NCI-H526 (cell line): ENCODE measurements around the gene CYLD.

ENCODE experiments used
- DNase-seq, 2 experiments: peaks; one replicate each; lab custom pipeline; 2025; lab: John Stamatoyannopoulos, UW

The CYLD gene

DNA sequence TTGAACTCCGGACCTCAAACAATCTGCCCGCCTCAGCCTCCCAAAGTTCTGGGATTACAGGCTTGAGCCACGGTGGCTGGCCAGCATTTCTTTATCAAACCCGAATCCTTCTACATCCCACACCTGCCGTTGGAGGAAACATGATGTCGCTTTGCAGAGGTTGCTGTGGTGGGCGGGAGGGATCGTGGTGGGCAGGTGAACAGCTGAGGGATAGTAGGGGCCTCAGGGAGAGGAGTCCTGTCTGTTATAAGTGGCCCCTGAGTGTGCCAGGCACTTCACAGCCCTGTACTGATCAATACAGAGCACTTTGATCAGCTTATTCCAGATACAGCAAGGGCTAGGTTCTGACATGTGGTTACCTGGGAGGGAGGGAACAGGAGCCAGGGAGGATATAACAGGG is 76.5 kb downstream of the CYLD start:
- DNase-seq: no peak

DNA sequence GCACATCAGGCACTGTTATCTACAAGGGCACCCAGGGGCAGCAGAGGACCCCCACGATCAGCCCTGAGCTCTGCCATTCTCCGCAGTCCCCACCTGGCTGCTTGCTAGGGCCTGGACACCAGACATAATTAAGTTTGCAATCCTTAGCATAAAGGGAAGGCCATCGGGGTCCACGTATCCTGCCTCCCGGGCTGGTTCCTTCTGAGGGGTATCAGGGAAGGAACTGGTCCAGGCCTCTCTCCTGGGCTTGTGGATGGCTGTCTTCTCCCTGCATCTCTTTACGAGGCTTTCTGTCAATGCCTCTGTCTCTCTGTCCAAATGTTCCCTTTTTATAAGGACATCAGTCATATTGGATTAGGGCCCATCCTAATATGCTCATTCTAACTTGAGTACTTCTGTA is 77.8 kb downstream of the CYLD start:
- no peak for DNase-seq

- DNase-seq: no peak
Observed at GRCh38 chr16:50820225-50820624, 78.3 kb downstream of the CYLD start.

GRCh38 chr16:50821586-50821985 is 79.7 kb downstream of the CYLD start:
- no peak for DNase-seq

GRCh38 chr16:50822671-50823070 is 80.8 kb downstream of the CYLD start:
- no peak for DNase-seq

DNA sequence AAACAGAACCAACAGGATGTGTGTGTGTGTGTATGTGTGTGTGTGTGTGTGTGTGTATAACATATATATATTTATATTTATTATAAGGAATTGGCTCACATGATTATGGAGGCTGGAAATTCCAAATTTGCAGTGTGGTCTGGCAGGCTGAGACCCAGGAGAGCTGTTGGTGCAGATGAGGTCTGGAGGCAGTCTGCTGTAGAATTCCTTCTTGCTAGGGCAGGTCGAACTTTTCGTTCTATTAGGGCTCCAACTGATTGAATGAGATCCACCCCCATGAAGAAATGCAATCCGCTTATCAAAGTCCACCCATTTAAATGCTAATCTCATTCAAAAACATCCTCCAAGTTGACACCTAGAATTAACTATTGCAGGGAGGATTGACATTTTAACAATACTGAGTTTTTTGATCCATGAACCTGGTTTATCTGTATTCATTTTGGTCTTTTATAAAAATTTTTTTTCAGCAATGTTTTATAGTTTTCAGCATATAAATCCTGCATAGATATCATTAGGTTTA is 85.0 kb downstream of the CYLD start:
- DNase-seq: no peak

GRCh38 chr16:50828164-50828702 is 86.3 kb downstream of the CYLD start:
- DNase-seq: no peak

DNA sequence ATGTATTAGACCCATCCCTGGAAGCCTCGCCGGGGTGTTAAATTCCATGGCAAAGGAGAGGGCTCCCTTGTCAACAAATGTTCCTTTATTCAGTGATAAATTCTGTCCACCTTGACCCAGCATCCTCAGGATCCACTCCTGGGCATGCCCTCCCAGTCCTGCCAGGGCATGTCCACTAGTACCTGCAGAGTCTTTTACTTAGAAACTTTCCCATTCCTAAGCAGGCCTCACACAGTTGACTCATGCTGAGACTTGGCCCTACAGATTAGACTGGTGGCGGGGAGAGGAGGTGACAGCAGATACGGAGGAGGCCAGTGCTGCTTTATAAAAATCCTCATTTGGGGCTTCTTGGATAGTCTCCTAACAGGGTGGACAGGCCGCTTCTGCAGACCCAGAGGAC is 88.8 kb downstream of the CYLD start:
- DNase-seq: no peak

GRCh38 chr16:50831751-50832150 is 89.9 kb downstream of the CYLD start:
- DNase-seq: no peak

GRCh38 chr16:50833929-50834328 is 92.0 kb downstream of the CYLD start:
- no peak for DNase-seq

GRCh38 chr16:50834701-50835100 is 92.8 kb downstream of the CYLD start:
- no peak for DNase-seq

DNA sequence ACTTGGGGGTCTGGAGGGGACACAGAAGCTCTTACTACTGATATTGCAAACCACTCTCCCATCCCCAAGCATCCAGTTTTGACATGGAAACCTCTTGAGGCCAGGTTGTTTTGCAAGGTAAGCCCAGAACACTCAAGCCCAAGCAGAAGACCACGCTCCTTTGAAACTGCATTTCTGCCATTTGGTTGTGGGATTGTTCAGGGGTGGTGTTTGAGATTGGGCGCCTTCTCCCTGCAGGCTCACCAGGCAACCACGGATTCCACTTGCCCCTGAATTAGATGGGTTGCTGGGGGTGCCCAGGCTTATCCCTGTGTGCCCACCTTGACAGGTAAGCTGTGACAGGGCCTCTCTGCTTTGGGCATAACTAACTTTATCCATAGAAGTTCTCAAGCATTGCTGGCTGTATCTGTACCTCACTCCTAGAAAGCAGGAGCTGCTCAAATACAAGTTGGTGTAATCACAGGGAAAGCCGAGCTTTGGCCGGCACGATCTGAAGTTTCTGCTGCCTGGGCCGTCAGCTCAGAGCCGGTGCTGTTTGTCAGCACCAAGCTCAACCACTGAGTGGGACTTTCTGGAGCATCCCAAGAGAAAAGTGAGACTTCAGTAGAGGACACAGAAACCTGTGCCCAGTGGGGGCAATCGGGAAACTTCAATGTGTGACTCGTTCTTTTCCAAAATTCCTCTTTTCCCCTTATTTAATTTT is 93.6 kb downstream of the CYLD start:
- DNase-seq: no peak

DNA sequence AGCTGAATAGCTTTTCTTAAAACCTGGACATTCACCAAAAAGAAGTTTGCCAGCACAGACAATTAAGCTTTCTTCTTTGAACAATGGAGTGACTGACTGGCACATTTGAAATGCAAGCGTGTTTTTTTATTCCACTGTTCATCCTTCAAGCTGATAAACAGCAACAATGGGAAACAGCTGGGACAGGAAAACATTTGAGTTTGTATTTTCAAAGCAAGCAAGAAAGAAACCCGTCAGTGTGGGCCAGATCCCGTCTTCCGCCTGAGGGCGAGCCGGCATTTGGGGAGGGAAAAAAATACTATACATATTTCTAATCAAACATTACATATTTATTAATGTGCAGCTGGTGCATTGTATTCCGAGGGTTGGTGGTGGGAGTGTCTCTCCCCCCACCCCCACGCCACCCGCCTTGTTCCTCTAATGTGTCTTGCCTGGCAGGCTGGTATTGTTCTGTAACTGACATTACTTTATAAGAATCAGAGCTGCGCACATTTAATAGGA is 94.3 kb downstream of the CYLD start:
- no peak for DNase-seq

GRCh38 chr16:50837324-50837723 is 95.4 kb downstream of the CYLD start:
- DNase-seq: no peak

- no peak for DNase-seq
Observed at GRCh38 chr16:50838165-50838564, 96.3 kb downstream of the CYLD start.

GRCh38 chr16:50838885-50839284 is 97.0 kb downstream of the CYLD start:
- no peak for DNase-seq

- no peak for DNase-seq
Observed at GRCh38 chr16:50839356-50839755, 97.5 kb downstream of the CYLD start.

DNA sequence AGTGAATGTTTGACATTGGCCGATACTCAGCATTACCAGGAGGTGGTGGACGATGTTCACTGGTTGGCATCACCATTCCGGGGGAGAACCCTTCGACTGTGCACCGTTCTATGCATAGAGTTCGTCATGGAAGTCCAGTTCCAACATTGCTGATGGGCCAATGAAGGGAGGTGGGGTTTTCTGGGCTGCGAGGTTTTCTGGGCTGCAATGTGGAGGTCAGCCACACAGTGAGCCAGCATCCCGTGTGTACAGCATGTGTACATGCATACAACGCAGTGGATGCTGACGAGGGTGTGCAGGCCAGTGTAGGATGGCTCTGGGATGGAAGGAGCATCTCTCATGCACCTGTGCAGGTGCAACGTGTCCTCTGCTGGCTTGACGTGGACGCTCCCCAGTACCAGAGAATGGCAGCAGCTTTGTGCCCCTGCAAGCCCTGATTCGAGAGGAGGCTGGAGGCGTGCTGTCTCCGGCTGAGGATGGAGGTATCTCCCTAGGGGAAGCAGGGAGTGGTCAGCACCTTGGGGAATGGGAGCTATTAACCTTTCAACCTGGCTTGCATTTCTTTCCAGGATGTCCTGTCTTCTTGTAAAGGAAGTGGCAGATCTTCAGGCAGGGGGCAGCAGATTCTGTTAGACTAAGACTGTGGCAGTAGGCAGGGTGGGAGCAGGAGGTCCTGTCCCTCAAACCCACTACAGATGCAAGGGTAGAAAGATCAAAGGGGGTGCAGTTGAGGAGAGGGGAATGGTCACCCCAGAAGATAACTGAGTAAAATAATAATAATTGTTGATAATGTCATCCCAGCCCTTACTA is 98.2 kb downstream of the CYLD start:
- DNase-seq: no peak

DNA sequence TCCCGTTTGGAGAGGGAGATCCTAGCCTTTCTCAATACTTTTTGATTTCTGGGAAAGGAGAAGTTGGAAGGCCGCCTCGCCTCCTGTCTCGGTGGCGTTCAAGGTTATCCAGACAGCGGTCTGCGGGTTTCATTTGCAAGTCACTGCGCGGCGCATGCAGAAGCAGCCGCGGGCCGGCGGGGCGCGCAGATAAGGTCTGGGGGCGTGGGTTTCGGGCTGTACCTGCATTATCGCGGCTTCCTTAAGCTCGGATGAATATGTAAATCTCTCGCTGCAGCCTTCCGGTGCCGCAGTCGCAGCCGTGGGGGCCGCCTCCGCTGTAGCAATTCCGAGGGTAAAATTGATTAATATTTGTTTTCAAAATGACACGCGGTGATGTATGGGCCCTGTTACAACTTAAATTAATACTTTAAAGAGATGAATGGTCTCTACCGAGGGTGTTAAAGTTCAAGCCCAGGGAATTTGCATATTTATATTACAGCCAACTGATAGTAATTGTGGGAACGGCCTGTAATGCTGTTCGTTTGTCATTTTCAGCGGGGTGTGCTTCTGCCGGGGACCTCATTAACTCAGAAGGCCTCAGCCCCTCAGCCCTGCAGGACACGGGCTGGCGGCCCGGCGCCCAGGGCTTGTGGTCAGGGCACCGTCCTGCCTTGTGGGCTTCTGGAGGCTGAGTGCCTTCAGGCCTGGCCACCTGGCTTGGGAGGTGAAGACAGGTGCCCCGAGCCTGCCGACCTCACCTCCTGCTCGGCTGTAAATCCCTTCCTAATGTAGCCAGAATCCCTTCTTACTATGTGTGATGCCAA is 99.4 kb downstream of the CYLD start:
- peak; percentile 17 to 64 for DNase-seq

DNA sequence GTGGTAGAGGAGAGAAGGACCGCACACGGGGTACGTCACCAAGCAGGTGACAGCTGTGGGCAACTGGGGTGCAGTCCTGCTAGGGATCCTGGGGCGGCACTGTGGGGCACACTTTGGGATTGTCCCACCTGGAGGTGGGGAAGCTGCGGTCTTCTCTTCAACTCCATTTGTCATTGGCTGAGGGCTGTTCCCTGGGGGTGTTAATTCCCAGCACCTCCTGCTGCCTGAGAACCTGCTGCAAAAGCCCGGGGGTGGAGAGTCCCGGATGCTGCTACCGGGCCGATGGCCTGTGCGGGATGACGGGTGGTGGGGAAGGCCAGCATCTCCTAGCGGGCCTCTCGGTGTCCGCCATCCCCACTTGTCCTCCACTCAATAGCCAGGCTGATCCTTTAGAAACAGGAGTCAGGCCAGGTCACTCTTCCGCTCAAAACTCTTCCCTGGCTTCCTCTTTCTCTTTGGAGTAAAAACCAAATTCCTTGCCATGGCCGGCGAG is 100.2 kb downstream of the CYLD start:
- DNase-seq: no peak

- DNase-seq: no peak
Observed at GRCh38 chr16:50842589-50842988, 100.7 kb downstream of the CYLD start.

DNA sequence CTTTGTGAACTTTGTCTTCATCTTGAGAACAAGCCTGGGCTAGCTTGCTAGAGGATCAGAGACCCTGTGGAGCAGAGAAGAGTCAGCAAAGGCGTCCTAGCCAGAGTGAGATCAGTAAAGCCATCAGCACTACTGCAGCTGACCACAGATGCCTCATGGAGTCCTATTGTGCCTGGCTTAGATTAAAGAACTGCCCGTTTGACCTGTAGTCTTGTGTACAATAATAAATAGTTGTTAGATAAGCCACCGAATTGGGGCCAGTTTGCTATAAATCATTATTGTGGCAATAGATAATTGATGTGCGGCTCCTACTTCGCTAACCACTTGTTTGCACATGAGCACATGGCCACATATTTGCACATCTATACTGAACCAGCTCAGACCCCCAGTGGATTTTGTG is 103.0 kb downstream of the CYLD start:
- no peak for DNase-seq
